Activated naive CD4-positive, alpha-beta T cell (primary cell): Measurements from ENCODE around the gene ZNF543.
A peak's percentile ranks its signal among the peaks of the same experiment; 100 is the strongest.
"Not testable (repeated sequence)": the region's sequence is repeated elsewhere in the genome, so short reads cannot be mapped to it uniquely, and the experiment has no call there.

ENCODE experiments used
- DNase-seq, 4 experiments: peaks; one replicate each; lab custom pipeline; 2025; lab: John Stamatoyannopoulos, UW

The ZNF543 gene

DNA sequence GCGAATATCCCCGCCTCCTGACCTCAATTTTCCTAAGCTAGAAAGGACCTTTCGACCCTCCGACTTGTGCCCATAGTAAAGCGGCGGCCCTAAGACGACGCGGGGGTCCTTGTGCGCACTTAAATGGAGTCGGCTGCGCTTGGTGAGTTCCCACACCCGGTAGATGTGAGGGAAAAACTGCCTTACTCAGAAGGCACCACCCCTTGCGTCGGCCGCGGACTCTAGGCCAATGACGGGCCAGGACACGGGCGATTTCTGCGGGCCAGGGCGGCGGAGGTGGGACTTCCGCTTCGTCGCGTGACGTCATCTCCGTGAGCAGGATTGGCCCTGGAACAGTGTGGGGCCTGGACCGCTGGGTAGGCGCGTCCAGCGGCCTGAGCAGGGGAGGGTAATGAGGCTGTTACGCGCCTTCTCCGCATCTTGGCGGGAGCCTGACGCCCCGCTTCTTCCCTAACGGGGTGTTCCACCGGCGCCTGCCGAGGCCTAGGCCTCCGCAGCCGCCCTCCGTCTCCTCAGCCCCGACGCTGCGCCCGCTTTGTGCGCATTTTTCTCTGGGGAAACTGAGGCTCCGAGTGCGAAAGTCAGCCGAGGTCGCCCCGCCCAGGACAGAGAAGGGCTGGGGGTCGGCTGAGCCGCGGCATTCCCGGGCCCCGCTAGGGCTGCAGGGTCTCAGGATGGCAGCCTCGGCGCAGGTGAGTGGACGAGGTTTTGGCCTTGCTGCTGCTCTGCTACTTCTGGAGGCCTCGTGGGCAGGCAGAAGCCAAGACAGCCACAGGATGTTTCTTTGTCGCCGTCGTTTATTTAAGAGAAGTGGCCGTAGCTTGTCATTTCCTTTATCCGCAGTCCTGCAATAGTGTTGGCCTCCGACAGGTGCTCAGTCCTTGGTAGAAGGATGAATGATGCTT lies at the start of gene ZNF543:
TSS of gene ZNF543 (plus strand) at position 293 of the 905 bp plus-strand sequence. CDS start at position 675, 382 bp downstream.
- DNase-seq, result peak; percentile 81 to 86 (median 83)

DNA sequence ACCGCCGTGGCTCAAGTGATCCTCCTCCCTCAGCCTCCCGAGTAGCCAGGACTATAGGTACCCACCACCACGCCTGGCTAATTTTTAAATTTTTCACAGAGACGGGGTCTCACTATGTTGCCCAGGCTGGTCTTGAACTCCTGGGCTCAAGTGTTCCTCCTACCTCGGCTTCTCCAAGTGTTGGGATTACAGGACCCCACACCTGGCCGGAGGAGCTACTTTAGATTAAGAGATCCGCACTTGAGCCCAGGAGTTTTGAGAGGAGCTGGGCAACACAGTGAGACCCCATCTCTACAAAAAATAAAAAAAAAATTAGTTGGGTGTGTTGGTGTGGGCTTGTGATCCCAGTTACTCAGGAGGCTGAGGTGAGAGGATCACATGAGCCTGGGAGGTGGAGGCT lies 49.0 kb upstream of the ZNF543 start:
- DNase-seq, result no peak

DNA sequence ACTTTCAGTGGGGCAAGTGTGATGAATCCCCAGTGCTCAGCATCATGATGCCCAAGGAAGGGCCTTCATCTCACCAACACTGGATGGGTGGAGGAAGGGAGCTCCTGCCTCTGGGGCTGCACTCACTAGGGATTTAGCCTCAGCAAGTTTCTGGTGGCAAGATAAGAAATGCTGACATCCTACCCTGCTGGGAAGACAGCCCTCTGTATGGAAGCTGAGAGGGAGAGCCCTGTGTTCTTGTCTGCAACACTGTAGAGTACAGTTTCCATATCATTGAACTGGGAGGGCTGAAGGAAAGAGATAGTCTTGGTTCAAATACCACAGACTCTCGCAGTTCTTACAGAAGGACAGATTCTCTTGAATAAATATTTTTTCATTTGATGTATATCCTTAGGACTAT lies 47.3 kb upstream of the ZNF543 start:
- no peak for DNase-seq

DNA sequence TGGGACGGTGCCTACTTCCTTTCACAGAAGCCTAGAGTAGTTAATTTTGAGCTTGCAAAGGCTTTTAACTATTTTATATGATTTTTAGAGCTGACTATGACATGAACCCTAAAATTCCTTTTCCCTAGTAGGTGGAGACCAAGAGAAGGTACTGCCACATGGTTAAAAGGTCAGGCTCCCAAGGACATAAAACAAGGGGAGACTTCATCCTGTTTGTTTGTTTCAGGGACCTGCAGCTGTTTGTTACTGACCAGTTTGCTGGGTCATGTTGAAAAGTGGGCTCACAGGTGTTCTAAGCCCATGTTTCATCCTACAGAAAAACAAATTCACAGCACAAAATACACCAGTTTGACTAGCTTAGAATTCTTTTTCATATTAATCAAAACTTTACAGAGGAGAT lies 43.8 kb upstream of the ZNF543 start:
- no peak for DNase-seq

DNA sequence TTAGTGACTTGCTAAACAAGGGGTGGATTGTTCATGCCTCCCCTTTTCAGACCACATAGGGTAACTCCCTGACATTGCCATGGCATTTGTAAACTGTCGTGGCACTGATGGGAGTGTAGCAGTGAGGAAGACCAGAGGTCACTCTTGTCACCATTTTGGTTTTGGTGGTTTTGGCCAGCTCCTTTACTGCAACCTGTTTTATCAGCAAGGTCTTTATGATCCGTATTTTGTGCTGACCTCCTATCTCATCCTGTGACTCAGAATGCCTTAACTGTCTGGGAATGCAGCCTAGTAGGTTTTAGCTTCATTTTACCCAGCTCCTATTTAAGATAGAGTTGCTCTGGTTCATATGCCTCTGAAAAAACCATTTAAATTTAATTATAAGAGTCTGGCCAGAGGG lies 41.8 kb upstream of the ZNF543 start:
- not testable (repeated sequence) for DNase-seq

DNA sequence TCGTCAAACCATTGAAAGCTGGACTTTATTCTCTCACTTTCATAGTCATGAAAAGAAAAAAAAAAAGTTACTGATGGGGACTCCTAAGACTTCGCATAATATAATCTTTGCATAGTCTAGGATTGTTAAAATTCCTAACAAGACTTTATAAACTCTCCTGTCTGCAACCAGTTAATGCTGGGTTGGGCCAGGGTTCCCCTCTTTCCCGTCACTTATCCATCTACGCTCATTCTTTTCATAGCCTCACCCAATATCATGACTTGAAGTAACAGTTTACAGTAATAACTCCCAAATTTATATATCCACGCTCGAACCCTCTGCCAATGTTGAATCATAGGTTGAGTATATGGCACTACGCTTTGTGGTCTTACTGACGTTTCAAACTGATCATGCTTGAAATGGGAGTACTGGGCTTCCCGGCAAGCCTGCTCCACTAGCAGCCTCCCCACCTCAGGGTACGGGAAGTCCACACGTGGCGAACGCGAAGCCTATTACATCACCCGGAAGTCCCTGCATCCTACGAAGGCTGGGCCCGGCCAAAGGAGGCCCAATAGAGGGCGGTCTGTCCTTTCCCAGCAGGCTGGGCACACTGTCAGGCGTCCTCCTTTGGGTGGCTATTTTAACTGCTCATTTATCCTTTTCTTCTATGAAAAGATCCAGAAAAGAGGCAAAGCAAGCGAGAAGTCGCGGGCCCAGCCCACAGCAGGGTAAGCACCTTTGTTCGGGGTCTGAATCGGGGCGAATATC lies 40.7 kb upstream of the ZNF543 start:
- peak; percentile 51 to 73 (median 70) for DNase-seq

DNA sequence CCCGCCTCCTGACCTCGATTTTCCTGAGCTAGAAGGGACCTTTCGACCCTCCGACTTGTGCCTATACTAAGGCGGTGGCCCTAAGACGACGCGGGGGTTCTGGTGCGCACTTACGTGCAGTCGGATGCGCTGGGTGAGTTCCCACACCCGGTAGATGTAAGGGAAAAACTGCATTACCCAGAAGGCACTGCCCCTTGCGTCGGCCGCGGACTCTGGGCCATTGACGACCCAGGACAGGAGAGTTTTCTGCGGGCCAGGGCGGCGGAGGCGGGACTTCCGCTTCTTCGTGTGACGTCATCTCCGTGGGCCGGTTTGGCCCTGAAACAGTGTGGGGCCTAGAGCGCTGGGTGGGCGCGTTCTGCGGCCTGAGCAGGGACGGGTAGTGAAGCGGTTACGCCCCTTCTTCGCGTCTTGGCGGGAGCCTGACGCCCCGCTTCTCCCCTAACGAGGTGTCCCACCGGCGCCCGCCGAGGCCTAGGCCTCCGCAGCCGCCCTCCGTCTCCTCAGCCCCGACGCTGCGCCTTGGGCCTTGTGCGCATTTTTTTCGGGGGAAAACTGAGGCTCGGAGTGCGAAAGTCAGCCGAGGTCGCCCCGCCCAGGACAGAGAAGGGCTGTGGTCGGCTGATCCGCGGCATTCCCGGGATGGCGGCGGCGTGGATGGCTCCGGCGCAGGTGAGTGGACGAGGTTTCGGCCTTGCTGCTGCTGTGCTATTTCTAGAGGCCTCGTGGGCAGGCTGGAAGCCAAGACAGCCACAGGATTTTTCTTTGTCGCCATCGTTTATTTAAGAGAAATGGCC lies 39.9 kb upstream of the ZNF543 start, which contains the start of gene ZNF460:
TSS of gene ZNF460 (plus strand) at position 321 of the 797 bp plus-strand sequence. CDS start at position 643, 322 bp downstream.
- DNase-seq, result peak; percentile 86 to 95 (median 93)

DNA sequence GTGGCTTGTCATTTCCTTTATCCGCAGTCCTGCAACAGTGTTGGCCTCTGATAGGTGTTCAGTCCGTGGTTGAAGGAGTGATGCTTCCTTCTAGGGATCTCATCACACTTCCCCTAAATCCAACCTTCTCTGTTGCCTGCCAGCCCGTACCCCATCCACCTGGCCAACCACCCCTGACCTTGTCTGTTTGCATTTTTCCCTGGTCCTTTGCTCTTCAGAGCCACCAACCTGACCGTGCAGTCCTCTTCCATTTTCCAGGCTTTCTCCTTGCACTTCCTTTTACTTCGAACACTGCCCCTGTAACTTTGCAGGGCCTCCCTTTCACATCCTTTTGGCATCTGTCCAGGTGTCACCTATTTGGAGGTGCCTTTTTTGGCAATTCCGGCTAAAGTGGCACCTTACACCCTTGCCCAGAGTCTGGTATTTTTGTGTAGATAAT lies 39.3 kb upstream of the ZNF543 start:
- peak in 1 of 4 experiments; percentile 2 for DNase-seq

DNA sequence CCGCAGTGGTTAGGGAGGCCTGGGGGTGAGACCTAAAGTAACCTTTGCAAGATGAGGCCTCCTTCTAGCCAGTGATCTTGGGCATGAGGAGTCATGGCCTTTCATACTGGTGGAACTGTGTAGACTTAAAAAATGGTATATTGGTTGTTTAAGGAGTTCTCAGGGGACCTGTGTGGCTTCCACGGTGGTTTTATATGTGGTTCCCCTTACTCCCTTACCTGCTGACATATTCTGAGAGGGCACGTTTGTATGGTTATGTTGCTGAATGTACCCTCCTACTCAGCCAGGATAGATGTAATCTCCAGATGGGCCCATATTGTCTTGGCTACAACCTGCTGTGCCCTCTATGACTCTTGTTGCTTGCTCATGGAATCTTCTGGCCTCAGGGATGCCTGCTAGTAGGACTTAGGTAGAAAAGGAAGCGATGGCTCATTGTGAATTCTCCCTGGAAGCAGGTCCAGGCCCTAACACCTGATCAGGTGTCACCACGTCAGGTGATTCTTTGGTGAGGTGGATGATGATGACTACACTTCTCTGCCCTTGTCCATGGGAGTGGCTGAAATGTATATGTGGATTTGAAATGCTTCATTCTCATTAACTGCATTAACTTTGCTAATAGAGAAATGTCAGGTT lies 38.1 kb upstream of the ZNF543 start:
- DNase-seq, result no peak

DNA sequence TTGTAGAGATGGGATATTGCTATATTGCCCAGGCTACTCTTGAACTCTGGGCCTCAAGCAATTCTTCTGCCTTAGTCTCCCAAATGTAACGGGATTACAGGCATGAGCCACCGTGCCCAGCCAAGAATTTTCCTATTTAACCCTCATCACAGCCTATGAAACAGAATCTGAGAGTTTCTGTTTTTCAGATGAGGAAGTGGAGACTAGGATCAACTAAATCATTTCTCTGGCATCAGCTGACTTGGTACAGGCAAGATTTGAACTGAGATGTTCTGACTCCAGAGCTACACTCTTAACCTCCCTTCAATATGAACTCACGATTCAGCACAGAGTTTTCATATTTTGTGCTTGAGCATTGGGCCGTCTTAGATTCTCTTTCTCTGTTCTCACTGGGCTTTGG lies 31.9 kb upstream of the ZNF543 start:
- DNase-seq, result no peak

DNA sequence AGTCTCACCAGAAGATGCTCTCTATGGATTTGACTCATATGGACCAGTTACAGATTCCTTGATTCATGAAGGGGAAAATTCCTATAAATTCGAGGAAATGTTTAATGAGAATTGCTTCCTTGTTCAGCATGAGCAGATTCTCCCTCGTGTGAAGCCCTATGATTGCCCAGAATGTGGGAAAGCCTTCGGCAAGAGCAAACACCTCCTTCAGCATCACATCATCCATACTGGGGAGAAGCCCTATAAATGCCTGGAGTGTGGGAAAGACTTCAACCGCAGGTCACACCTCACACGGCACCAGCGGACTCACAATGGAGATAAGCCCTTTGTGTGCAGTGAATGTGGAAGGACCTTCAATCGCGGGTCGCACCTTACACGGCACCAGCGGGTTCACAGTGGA lies 29.3 kb upstream of the ZNF543 start:
- DNase-seq, result no peak

DNA sequence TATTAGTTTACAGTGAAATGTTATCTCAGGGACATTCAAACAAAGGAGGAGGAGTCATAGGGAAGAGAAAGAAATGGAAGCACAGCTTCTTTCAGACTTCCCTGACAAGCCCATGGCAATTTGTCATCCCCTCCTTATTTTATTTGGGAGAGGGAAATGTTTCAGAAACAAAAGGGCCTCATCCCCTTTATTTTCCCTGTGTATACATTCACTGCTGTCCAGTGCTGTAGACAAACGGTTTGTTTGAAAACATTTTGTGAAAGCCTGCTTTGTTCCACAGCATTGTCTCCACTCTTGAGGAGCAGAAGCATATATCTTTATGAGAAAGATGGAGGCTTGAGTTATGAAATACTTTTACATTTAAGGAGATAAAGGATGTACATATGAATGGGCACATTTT lies 27.7 kb upstream of the ZNF543 start:
- no peak for DNase-seq

DNA sequence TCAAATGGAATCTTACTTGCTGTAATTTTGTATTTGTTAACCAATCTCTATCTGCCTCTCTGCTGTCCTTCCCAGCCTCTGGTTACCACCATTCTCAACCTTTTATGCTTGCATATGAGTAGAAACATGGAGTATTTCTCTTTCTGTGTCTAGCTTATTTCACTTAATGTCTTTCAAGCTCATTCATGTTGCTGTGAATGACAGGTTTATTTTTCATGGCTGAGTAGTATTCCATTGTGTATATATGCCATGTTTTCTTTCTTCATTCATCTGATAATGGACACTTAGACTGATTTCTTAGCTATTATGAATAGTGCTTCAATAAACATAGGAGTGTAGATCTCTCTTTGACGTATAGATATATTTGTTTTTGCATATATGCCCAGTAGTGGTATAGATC lies 26.6 kb upstream of the ZNF543 start:
- no peak for DNase-seq

DNA sequence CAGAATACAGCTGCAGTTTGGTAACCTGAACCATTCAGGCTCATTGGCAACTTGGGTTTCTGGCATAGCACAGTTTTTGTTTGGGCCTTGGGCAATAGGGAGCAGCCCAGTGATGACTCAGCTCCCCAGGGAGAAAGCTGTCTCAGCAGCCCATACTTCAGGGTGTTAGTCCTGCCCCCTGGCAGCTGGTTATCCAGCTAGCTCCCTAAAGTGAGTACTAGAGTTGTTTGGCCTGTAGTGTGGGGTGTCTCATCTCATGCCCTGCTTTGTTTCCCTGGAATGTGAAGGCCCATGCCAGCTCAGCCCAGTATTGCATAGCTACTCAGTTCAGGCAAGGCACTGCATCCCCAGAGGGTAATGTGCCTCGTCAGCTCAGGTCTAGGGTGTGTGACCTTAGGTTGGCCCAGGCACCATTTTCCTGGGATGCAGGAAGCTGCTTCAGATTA lies 18.2 kb upstream of the ZNF543 start:
- DNase-seq, result no peak

DNA sequence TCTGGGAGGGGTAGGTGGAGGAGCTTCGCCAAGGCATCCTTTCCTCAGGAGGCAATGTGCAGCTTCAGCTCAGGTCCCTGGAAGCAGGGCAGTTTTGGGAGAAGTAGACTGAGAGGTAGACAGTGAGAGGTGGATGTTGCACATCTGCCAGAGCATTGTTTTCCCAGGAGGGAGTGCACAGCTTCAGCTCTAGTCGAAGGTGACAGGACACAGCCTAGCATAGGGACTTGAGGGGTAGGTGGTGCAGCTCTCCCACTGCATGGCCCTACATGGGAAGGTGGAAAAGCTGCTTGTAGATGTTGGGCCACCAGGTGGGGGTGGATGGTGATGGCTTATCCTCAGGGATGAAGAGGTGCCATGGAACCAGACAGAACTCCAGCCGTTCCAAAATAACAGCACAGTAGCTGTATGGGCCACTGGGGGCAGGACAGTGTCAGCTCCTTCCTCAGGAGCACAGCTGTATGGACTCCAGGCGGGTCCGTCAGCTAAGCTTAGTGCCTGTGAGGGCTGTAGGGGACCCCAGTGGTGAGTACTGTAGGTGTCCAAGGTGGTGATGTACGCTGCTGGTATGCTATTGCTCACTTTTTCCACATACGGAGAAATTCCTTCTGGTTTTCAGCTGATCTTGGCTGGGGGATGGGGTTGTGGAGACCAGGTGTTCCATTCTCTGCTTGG lies 17.4 kb upstream of the ZNF543 start:
- no peak for DNase-seq

DNA sequence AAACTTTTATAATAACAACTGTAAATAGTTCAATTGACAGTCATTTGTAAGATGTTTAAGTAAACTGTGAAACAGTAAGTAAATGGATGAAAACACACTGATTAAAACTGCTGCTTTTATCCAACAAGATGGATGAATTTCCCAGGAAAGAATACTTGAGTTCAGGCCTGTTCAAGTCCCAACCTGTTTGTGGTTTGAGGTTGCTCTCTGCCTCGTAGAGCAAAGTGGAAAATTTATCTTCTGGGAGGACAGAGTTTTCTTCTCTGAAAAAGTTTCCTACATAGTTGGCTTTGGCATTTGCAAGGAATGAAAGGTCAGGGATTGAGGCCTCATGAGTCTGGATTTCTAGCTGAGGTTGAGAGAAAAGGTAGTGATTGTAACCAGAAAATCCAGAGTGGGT lies 15.2 kb upstream of the ZNF543 start:
- DNase-seq, result no peak

DNA sequence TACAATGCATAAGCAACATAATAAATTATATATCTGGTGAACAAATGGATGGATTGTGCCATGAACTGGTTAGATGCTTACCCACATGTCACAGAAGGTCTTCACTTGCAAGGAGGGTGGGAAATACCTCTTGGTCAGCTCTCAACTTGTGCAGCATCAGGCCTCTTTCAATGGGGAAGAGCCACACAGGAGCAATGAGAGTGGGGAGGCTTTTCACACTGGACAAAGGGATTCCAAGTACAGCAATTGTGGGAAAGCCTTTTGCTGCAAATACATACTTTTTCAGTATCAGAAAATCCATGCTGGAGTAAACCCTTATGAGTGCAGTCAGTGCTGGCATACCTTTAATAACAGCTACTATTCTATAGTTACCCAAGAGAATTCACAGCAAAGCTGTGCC lies 11.8 kb upstream of the ZNF543 start:
- DNase-seq, result no peak

DNA sequence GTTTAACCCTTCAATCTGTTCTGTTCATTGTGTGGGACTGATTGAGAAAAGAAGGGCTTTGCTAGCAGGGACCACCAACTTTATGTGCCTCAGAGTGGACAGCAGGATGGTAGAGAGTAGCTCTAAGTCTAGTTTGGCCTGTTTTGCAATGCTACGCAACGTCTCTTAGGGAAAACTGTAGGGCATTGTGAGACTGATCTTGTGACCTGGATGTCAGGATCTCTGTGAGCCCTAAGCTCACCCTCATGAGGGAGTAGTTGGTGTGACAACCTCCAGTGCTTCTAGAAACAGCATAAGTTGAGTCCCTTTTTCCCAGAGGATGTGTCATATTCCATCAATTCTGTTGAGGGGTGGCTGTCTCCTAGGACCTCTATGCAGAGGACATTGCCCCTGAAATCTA lies 9.5 kb upstream of the ZNF543 start:
- no peak for DNase-seq

DNA sequence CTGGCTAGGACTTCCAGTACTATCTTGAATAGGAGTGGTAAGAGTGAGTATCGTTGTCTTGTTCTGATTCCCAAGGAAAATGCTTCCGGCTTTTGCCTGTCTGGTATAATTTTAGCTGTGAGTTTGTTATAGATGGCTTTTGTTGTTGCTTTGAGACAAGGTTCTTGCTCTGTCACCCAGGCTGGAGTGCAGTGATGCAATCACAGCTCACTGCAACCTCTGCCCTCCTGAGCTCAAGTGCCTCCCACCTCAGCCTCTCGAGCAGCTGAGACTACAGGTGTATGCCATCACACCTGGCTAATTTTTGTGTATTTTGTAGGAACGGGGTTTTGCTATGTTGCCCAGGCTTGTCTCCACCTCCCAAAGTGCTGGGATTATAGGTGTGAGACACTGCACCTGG lies 6.1 kb upstream of the ZNF543 start:
- no peak for DNase-seq

DNA sequence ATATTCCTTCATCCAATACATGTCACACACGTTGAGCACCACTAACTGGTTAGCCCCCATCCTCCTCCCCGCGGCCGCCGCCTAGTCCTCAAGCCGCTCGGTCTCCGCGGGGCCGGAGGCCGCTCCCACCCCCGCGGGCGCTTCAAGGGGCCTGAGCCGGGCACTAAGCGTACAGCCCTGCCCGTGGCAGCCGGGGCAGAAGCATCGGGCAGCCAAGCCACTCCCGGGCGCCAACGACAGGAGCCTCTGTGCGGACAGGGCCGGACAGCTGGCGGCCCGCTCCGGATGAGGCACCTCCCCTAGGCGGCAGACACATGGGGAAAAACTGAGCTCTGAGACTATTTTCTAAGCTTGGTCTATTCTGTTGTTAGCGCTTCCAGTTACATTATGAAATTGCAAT lies 2.8 kb upstream of the ZNF543 start:
- no peak for DNase-seq

DNA sequence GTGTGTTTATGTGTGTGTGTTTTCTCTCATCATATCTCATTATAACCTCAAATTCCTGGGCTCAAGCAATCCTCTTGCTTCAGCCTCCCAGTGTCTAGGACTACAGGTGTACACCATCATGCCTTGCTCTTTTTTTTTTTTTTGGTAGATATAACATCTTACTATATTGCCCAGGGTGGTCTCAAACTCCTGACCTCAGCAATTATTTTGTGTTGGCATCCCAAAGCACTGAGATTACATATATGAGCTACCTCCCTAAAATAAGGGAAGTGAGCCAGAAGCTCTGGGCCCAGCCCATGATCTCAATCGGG lies 448 bp upstream of the ZNF543 start:
- no peak for DNase-seq
